ENCODE results near the gene ALX3.
"Not testable (repeated sequence)": the region's sequence is repeated elsewhere in the genome, so short reads cannot be mapped to it uniquely, and the experiment has no call there.

The ALX3 gene

GRCh38 chr1:110088739-110089316, 18.4 kb upstream of the ALX3 start:
- DNase-seq: no peak

GRCh38 chr1:110087812-110088738, 17.6 kb upstream of the ALX3 start:
- peak; percentile 85 for DNase-seq

- DNase-seq: no peak
These were observed 16.5 kb upstream of the ALX3 start for GRCh38 chr1:110086961-110087360.

- no peak for DNase-seq
These were observed 15.2 kb upstream of the ALX3 start for GRCh38 chr1:110085671-110086070.

GRCh38 chr1:110084227-110085078, 14.0 kb upstream of the ALX3 start:
- peak; percentile 78 for DNase-seq

- DNase-seq: no peak
These were observed 13.4 kb upstream of the ALX3 start for GRCh38 chr1:110083866-110084226.

- DNase-seq: peak; percentile 71
These were observed 12.8 kb upstream of the ALX3 start for GRCh38 chr1:110083061-110083865.

- no peak for DNase-seq
These were observed 12.0 kb upstream of the ALX3 start for GRCh38 chr1:110082477-110082876.

GRCh38 chr1:110081061-110081460, 10.6 kb upstream of the ALX3 start:
- DNase-seq: no peak

GRCh38 chr1:110079995-110080394, 9.5 kb upstream of the ALX3 start:
- DNase-seq: not testable (repeated sequence)

GRCh38 chr1:110076789-110077500, 6.5 kb upstream of the ALX3 start:
- DNase-seq: no peak

- no peak for DNase-seq
These were observed 3.7 kb upstream of the ALX3 start for GRCh38 chr1:110074166-110074565.

- DNase-seq: no peak
These were observed 196 bp downstream of the ALX3 start for GRCh38 chr1:110070282-110070669.

- DNase-seq: peak; percentile 71
These were observed 829 bp downstream of the ALX3 start for GRCh38 chr1:110069404-110070281.

GRCh38 chr1:110068646-110069403, 1.6 kb downstream of the ALX3 start:
- peak; percentile 83 for DNase-seq

- DNase-seq: peak; percentile 80
These were observed 2.4 kb downstream of the ALX3 start for GRCh38 chr1:110067893-110068645.

GRCh38 chr1:110067479-110067892, 3.0 kb downstream of the ALX3 start:
- DNase-seq: no peak

- no peak for DNase-seq
These were observed 4.6 kb downstream of the ALX3 start for GRCh38 chr1:110065841-110066240.
